Stimulated activated CD8-positive, alpha-beta memory T cell treated with anti-CD3 and anti-CD28 coated beads, Interleukin-2, amount 100 ng/mL, for 1 hour (primary cell): ENCODE results near the gene IQSEC3.

Experiments
- DNase-seq, 2 donors: peaks; one replicate each; pipeline ENCODE4 v3.0.0-alpha.2; 2020; ENCODE audit warnings: low read depth in 2 of 2

IQSEC3 gene

DNA sequence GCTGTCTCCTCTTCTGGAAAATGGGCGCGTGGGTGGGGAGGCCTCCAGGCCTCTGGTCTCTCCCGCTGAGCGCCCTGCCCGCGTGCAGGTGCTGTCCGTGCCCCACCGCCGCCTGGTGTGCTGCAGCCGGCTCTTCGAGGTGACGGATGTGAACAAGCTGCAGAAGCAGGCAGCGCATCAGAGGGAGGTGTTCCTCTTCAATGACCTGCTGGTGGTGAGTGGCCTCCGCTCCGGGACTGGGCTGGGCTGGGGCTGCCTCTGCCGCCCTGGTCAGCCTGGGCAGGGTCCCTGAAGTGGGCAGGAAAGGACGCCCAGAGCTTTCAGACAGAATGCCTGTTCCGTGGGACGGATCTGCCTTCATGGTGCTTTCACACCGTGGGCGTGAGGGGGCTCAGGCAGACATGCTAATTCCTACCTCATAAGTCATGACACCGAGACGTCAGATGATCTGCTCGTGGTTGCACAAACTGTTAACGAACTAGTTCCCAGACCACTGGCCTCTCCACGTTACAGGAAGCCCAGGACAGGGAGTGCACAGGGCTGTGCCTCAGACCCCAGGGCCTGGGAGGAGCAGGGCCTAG is 96.9 kb downstream of the IQSEC3 start:
- no peak for DNase-seq

DNA sequence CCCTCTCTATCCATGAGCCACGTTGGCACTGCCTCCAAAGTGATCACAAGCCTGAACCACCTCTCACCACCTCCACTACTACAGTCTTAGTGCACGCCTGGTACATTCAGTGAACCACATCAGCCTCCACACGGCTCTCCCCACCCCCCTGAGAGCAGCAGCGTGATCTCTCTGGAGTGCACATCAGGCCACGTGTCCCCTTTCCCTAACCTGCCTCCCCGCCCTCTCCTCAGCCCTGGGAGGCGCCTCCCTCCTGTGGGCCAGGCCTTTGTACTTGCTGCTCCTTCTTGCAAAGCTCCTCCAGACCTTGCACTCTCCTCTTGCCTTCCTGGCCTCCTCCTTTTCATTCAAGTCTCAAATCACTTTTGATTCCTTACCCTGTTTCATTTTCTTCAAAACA is 97.6 kb downstream of the IQSEC3 start:
- DNase-seq: no peak

DNA sequence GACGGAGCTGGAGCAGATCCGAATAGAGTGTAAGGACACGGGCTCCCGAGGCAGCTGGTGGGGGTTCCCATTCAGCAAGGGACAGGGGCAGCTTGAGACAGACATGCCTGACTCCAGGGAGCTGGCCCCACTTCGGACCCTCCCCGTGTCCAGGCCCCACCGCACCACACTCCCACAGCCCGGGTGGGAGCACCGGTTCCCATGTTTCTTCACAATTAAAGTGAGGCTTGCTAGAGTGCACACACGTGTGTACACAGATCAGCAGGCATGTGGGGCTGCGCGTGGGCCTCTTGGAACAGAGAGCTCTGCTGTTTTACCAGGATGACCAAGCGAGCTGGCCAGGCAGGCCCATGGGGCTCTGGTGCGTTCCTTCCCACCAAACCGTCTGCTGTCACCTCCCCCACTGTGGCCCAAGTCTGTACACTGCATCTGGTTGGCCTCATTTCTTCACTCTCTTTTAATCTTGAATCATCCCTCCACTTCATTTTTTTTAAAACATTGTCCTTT is 99.3 kb downstream of the IQSEC3 start:
- DNase-seq: no peak

- no peak for DNase-seq
Measured at GRCh38 chr12:166425-167075, 100.0 kb downstream of the IQSEC3 start.

- DNase-seq: no peak
Measured at GRCh38 chr12:167959-168600, 101.5 kb downstream of the IQSEC3 start.

DNA sequence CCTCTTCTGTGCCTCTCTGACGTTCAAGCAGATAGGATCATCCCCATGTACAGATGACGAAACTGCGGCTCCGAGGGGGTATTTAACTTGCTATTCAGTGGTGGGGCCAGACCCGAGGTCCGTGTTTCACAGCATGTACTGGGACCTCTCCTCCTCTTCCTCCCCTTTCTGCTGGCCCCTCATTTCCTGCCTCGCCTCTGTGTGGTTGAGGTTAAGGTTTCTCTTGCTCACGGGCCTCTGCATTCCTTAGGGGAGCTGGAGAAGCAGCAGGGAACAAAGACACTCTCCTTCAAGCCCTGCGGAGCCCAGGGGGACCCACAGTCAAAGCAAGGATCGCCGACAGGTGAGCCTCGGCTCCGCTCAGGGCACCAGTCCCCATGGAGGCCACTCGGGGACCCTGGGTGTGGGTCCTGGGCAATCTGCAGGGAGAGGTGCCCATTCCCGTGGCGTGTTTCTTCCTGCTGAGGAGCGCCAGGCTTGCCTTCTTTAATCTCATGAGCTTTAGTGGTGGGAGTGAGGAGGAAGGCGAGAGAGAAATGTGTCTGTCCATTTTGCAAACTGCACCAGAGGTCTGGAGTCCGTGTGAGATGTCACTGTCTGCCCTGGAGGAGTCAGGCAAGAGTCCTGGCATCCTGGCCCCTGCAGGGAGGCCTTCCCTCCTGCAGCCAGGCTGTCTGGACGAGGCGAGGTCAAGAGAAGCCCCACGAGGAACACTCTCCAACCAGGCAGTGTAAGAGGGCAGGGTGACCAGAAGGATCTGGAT is 102.4 kb downstream of the IQSEC3 start:
- DNase-seq: no peak

DNA sequence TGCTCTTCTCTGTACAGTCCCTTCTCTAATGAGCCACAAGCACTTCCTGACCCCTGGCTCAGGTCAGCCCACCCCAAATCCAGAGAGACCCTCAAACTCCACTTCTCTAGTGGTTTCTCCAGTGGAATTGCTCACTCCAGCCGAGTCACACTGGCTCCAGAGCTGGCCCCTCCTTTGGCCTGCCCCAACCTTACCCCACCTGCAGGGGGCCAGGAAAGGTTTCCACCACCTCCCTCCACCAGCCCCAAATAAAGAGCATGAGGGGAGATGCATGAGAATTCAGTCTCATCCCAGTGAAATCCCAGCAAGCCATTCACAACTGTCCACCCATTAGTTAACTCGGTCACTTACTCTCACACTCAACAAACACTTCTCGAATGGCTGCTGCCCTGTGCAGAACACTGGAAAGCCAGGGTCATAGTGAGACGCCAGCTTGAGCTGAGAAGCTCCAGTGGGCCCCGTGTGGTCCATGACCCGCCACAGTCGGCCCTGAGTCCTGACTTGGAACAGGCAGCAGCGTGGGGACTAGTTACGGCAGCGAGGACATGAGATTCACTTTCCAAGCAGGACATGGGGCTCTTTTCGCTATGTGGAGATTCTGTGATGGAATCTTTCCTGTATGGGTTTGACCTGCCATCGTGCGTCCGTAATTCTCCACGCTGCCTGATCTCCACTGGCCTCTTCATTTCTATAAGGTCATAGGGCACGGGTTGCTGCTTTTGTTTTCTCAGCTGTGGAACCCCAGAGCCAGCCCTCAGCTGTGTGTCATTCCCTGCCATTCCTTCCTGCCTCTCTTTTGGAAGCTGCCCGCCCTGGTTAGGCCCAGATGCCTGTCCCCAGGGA is 103.2 kb downstream of the IQSEC3 start:
- no peak for DNase-seq

GRCh38 chr12:170371-171225 is 104.0 kb downstream of the IQSEC3 start:
- no peak for DNase-seq

GRCh38 chr12:171276-171675 is 104.7 kb downstream of the IQSEC3 start:
- no peak for DNase-seq

- DNase-seq: no peak
Measured at GRCh38 chr12:171743-172676, 105.4 kb downstream of the IQSEC3 start.

- no peak for DNase-seq
Measured at GRCh38 chr12:172732-173161, 106.2 kb downstream of the IQSEC3 start.

GRCh38 chr12:174124-174523 is 107.6 kb downstream of the IQSEC3 start:
- no peak for DNase-seq

- DNase-seq: no peak
Measured at GRCh38 chr12:174596-174995, 108.0 kb downstream of the IQSEC3 start.

- no peak for DNase-seq
Measured at GRCh38 chr12:175250-175649, 108.7 kb downstream of the IQSEC3 start.

DNA sequence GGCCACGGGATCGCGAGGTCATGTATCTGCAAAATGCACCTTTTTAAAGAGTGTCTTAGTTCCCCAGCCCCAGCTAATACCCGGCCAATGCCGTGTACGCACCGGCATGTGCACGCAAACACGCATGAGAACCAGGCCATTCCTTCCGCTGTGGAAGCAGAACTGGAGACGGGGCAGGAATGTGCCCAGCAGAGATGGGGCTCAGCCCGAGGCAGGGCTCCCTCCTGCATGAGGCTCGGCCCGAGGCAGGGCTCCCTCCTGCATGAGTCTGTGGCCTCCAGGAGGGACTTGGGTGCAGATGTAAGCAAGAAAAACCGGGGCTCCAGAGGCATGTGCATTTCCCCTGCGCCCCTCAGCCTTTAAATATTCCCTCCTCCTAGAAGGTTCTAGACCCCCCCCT is 109.2 kb downstream of the IQSEC3 start:
- DNase-seq: no peak

GRCh38 chr12:176321-177181 is 110.0 kb downstream of the IQSEC3 start:
- DNase-seq: no peak

DNA sequence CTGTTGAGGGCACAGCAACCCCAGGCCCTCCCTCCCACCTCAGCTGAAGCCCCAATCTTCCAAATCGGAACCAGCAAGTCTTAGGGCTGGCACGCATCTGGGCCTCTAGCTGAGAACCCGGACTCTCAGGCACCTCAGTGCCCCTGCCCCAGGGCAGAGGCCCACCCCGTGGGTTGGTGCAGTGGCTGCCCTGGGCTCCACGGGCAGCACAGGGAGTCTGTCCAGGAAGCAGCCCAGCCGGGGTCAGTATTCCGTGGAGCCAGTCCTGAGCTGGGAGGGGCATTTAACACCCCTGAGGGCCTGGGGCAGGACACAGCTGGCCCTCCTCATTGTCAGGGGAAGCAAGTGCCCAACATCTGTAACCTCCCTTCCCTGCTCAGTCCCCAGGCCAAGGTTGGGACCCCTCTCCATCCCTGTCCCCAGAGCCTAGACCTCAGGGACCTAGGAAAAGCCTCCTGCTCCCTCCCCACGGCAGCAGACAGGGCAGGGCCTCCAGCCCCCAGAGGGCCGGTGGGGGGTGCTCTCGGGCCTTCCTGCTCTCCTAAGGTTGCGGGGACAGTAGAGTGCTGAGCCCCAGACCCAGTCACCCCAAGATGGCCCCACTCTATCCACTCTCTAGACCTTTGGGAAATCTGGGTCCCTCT is 110.9 kb downstream of the IQSEC3 start:
- DNase-seq: no peak
